ENCODE measurements around the gene RASAL1.

Gene RASAL1

GRCh38 chr12:113136128-113136989, 798 bp upstream of the RASAL1 start:
- DNase-seq (ENCODE audit: low read depth): no peak
- Histone ChIP-seq H3K4me3 (ENCODE audit: low read length) (no peak overlapping the region), H3K36me3 (ENCODE audit: control insufficient read depth, insufficient read depth, low read length, severe bottlenecking) (no peaks in the 10 kb centered on the region), H3K27me3 (replicated peaks; ENCODE audit: control insufficient read depth, insufficient read depth, low read length) (peaks cover 31% of the 10 kb centered on the region), H3K4me1 (ENCODE audit: control insufficient read depth, insufficient read depth, low read length) (no peaks in the 10 kb centered on the region), H3K9me3 (ENCODE audit: control insufficient read depth, low read length) (no peaks in the 10 kb centered on the region), H3K9ac (ENCODE audit: low read length) (no peak overlapping the region)

- H3K9ac ChIP-seq (ENCODE audit: low read length): no peak overlapping the region
- no peaks in the 10 kb centered on the region for H3K4me1 ChIP-seq (ENCODE audit: control insufficient read depth, insufficient read depth, low read length)
- peaks cover 39% of the 10 kb centered on the region for H3K27me3 ChIP-seq (replicated peaks; ENCODE audit: control insufficient read depth, insufficient read depth, low read length)
- DNase-seq (ENCODE audit: low read depth): no peak
- no peaks in the 10 kb centered on the region for H3K36me3 ChIP-seq (ENCODE audit: control insufficient read depth, insufficient read depth, low read length, severe bottlenecking)
- H3K9me3 ChIP-seq (ENCODE audit: control insufficient read depth, low read length): no peaks in the 10 kb centered on the region
- H3K4me3 ChIP-seq (ENCODE audit: low read length): no peak overlapping the region
Observed at GRCh38 chr12:113134521-113134951, 1.0 kb downstream of the RASAL1 start.

GRCh38 chr12:113134071-113134470, 1.5 kb downstream of the RASAL1 start:
- H3K4me3 ChIP-seq (ENCODE audit: low read length): no peak overlapping the region
- no peaks in the 10 kb centered on the region for H3K36me3 ChIP-seq (ENCODE audit: control insufficient read depth, insufficient read depth, low read length, severe bottlenecking)
- H3K9me3 ChIP-seq (ENCODE audit: control insufficient read depth, low read length): no peaks in the 10 kb centered on the region
- no peak overlapping the region for H3K9ac ChIP-seq (ENCODE audit: low read length)
- H3K27me3 ChIP-seq (replicated peaks; ENCODE audit: control insufficient read depth, insufficient read depth, low read length): peaks cover 43% of the 10 kb centered on the region
- no peak for DNase-seq (ENCODE audit: low read depth)
- H3K4me1 ChIP-seq (ENCODE audit: control insufficient read depth, insufficient read depth, low read length): no peaks in the 10 kb centered on the region

- Histone ChIP-seq H3K27me3 (replicated peaks; ENCODE audit: control insufficient read depth, insufficient read depth, low read length) (peaks cover 47% of the 10 kb centered on the region), H3K4me1 (ENCODE audit: control insufficient read depth, insufficient read depth, low read length) (no peaks in the 10 kb centered on the region), H3K4me3 (ENCODE audit: low read length) (no peak overlapping the region), H3K9me3 (ENCODE audit: control insufficient read depth, low read length) (no peaks in the 10 kb centered on the region), H3K9ac (ENCODE audit: low read length) (no peak overlapping the region), H3K36me3 (ENCODE audit: control insufficient read depth, insufficient read depth, low read length, severe bottlenecking) (no peaks in the 10 kb centered on the region)
- DNase-seq (ENCODE audit: low read depth): no peak
Observed at GRCh38 chr12:113133666-113134065, 1.9 kb downstream of the RASAL1 start.

- Histone ChIP-seq H3K36me3 (ENCODE audit: control insufficient read depth, insufficient read depth, low read length, severe bottlenecking) (no peaks in the 10 kb centered on the region), H3K4me1 (ENCODE audit: control insufficient read depth, insufficient read depth, low read length) (no peaks in the 10 kb centered on the region), H3K27me3 (replicated peaks; ENCODE audit: control insufficient read depth, insufficient read depth, low read length) (peaks cover 53% of the 10 kb centered on the region), H3K4me3 (ENCODE audit: low read length) (no peak overlapping the region), H3K9ac (ENCODE audit: low read length) (no peak overlapping the region), H3K9me3 (ENCODE audit: control insufficient read depth, low read length) (no peaks in the 10 kb centered on the region)
- no peak for DNase-seq (ENCODE audit: low read depth)
Observed at GRCh38 chr12:113133036-113133435, 2.5 kb downstream of the RASAL1 start.

GRCh38 chr12:113131556-113131955, 4.0 kb downstream of the RASAL1 start:
- Histone ChIP-seq H3K4me3 (ENCODE audit: low read length) (no peak overlapping the region), H3K27me3 (replicated peaks; ENCODE audit: control insufficient read depth, insufficient read depth, low read length) (peaks cover 57% of the 10 kb centered on the region), H3K9ac (ENCODE audit: low read length) (no peak overlapping the region), H3K4me1 (ENCODE audit: control insufficient read depth, insufficient read depth, low read length) (no peaks in the 10 kb centered on the region), H3K36me3 (ENCODE audit: control insufficient read depth, insufficient read depth, low read length, severe bottlenecking) (no peaks in the 10 kb centered on the region), H3K9me3 (ENCODE audit: control insufficient read depth, low read length) (no peaks in the 10 kb centered on the region)
- no peak for DNase-seq (ENCODE audit: low read depth)

GRCh38 chr12:113130457-113131135, 5.0 kb downstream of the RASAL1 start:
- no peaks in the 10 kb centered on the region for H3K4me1 ChIP-seq (ENCODE audit: control insufficient read depth, insufficient read depth, low read length)
- DNase-seq (ENCODE audit: low read depth): peak; percentile 44
- no peak overlapping the region for H3K4me3 ChIP-seq (ENCODE audit: low read length)
- peaks cover 48% of the 10 kb centered on the region for H3K27me3 ChIP-seq (replicated peaks; ENCODE audit: control insufficient read depth, insufficient read depth, low read length)
- H3K9ac ChIP-seq (ENCODE audit: low read length): no peak overlapping the region
- H3K36me3 ChIP-seq (ENCODE audit: control insufficient read depth, insufficient read depth, low read length, severe bottlenecking): no peaks in the 10 kb centered on the region
- no peaks in the 10 kb centered on the region for H3K9me3 ChIP-seq (ENCODE audit: control insufficient read depth, low read length)

GRCh38 chr12:113129664-113130456, 5.7 kb downstream of the RASAL1 start:
- Histone ChIP-seq H3K9ac (ENCODE audit: low read length) (no peak overlapping the region), H3K4me3 (ENCODE audit: low read length) (no peak overlapping the region), H3K27me3 (replicated peaks; ENCODE audit: control insufficient read depth, insufficient read depth, low read length) (peaks cover 48% of the 10 kb centered on the region), H3K4me1 (ENCODE audit: control insufficient read depth, insufficient read depth, low read length) (no peaks in the 10 kb centered on the region), H3K9me3 (ENCODE audit: control insufficient read depth, low read length) (no peaks in the 10 kb centered on the region), H3K36me3 (ENCODE audit: control insufficient read depth, insufficient read depth, low read length, severe bottlenecking) (no peaks in the 10 kb centered on the region)
- DNase-seq (ENCODE audit: low read depth): no peak

- Histone ChIP-seq H3K9ac (ENCODE audit: low read length) (no peak overlapping the region), H3K9me3 (ENCODE audit: control insufficient read depth, low read length) (no peaks in the 10 kb centered on the region), H3K27me3 (replicated peaks; ENCODE audit: control insufficient read depth, insufficient read depth, low read length) (peaks cover 42% of the 10 kb centered on the region), H3K36me3 (ENCODE audit: control insufficient read depth, insufficient read depth, low read length, severe bottlenecking) (no peaks in the 10 kb centered on the region), H3K4me3 (ENCODE audit: low read length) (no peak overlapping the region), H3K4me1 (ENCODE audit: control insufficient read depth, insufficient read depth, low read length) (no peaks in the 10 kb centered on the region)
- DNase-seq (ENCODE audit: low read depth): no peak
Observed at GRCh38 chr12:113128802-113129663, 6.5 kb downstream of the RASAL1 start.

GRCh38 chr12:113127791-113128199, 7.8 kb downstream of the RASAL1 start:
- peaks cover 6% of the 10 kb centered on the region for H3K9me3 ChIP-seq (ENCODE audit: control insufficient read depth, low read length)
- no peaks in the 10 kb centered on the region for H3K36me3 ChIP-seq (ENCODE audit: control insufficient read depth, insufficient read depth, low read length, severe bottlenecking)
- peaks cover 36% of the 10 kb centered on the region for H3K27me3 ChIP-seq (replicated peaks; ENCODE audit: control insufficient read depth, insufficient read depth, low read length)
- no peak for DNase-seq (ENCODE audit: low read depth)
- no peak overlapping the region for H3K9ac ChIP-seq (ENCODE audit: low read length)
- no peaks in the 10 kb centered on the region for H3K4me1 ChIP-seq (ENCODE audit: control insufficient read depth, insufficient read depth, low read length)
- no peak overlapping the region for H3K4me3 ChIP-seq (ENCODE audit: low read length)

Measured in adipocyte (in vitro differentiated cells).